Gastrocnemius medialis (tissue), 4 donors: ENCODE results near the gene S100A16. TPM values are rescaled to one million over a fixed set of nuclear protein-coding genes. Genes with fewer than 3 reads are reported as not detected.

Experiments used
- ATAC-seq, 2 donors: fragments of 150-250 bp; one replicate each; pipeline ENCODE4 v1.9.1; 2016
- DNase-seq, 2 donors: peaks; one replicate each; pipeline ENCODE4 v3.0.0-alpha.2; 2019
- H3K27ac ChIP-seq, 4 donors: fragments of 200-600 bp; sonication (generic); 1 replicate in 1 of 4; 2 replicates in 3 of 4; pipeline ENCODE4 v1.5.1; 2016 to 2018; ENCODE audit warnings: mild to moderate bottlenecking in 2 of 4, moderate library complexity in 1 of 4
- H3K27me3 ChIP-seq, 3 donors: fragments of 200-600 bp; sonication (generic) in 2 of 3; 1 replicate in 1 of 3; 2 replicates in 2 of 3; pipeline versions ENCODE4 v1.5.1 to v1.6.0; 2016 to 2019; ENCODE audit warnings: mild to moderate bottlenecking in 1 of 3, moderate library complexity in 1 of 3
- H3K36me3 ChIP-seq, 2 donors: fragments of 200-600 bp; sonication (generic) in 1 of 2; one replicate each; pipeline ENCODE4 v1.5.1; 2017 to 2018
- H3K4me1 ChIP-seq, 2 donors: fragments of 200-600 bp; sonication (generic) in 1 of 2; one replicate each; pipeline ENCODE4 v1.5.1; 2016 to 2017; ENCODE audit warnings: mild to moderate bottlenecking in 2 of 2
- H3K4me3 ChIP-seq, 4 donors: fragments of 200-600 bp; sonication (generic) in 3 of 4; 1 replicate in 1 of 4; 2 replicates in 3 of 4; pipeline ENCODE4 v1.5.1; 2016 to 2019; ENCODE audit warnings: mild to moderate bottlenecking in 2 of 4
- H3K9me3 ChIP-seq, 3 donors: fragments of 200-600 bp; sonication (generic) in 2 of 3; 1 replicate in 1 of 3; 2 replicates in 2 of 3; pipeline ENCODE4 v1.5.1; 2016 to 2019
- POLR2A ChIP-seq, 2 donors: fragments of 450-650 bp; IDR thresholded peaks; one replicate each; pipeline ENCODE4 v1.6.1; 2017; ENCODE audit warnings: antibody characterized with exemption in 2 of 2, mild to moderate bottlenecking in 2 of 2, moderate library complexity in 2 of 2
- in situ Hi-C, 4 donors: fragments of 200-750 bp; cut with MboI; loops; one replicate each; pipeline versions ENCODE4 v1.15.0 to v1.8.0; 2017; ENCODE audit warnings: low sequenced_read_pairs in 4 of 4
- intact Hi-C: fragments of 100-400 bp; cut with DNase I; formaldehyde crosslinking; loops from one replicate; pipeline ENCODE4 v1.15.1; 2023; ENCODE audit warnings: low total_unique reads
- total RNA-seq, 4 donors: library from RNA; depleted of rRNA; stranded (reverse); fragments of >200 nt; gene quantifications; one replicate each; pipeline versions ENCODE4 v1.1.0 to v1.2.3, GENCODE V29; 2016
- TF ChIP-seq, protein P1 (sequence below), 5 experiments: fragments of 450-650 bp in 3 of 5; fragments of 200-600 bp in 2 of 5; sonication (generic) in 2 of 5; IDR thresholded peaks in 4 of 5; conservative IDR thresholded peaks in 1 of 5; 1 replicate in 4 of 5; 2 replicates in 1 of 5; pipeline ENCODE4 v1.5.1; 2016 to 2019; ENCODE audit warnings: antibody characterized with exemption in 5 of 5, mild to moderate bottlenecking in 3 of 5, moderate library complexity in 3 of 5

The S100A16 gene
- total RNA-seq, 4 donors from 2014 or later = 21.5 to 52.1 (median 40.7) TPM

DNA sequence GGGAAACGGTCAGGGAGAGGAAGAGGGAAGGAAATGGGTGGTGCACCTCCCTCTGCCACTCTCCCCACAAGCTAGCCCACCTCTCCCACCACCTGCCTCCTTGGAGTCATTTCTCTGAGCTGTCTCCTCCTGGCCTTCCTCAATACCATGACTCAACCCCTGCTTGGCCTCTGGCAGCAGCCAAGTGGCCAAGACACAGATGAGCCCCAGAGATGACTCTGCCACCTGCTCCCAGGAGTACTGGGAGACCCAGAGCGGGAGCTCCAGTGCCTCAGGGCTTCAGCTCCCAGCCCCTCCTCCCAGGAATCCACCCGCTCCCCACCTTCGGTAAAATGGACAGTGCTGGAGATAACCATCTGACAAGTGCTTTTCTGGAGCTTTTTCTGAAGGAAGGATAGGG is 2.6 kb downstream of the S100A16 start:
- Histone ChIP-seq H3K27ac (peak overlapping the region; percentile 82 to 88 (median 84)), H3K27me3 (no peaks in the 10 kb centered on the region), H3K4me3 (no peak overlapping the region), H3K9me3 (no peaks in the 10 kb centered on the region), H3K4me1 (peaks cover 21 to 25% of the 10 kb centered on the region in 2 donors), H3K36me3 (peaks cover 0 to 14% of the 10 kb centered on the region in 2 donors)
- in situ Hi-C loops = no loop called here
- intact Hi-C loops = loop anchor here (5.0 kb wide), 1 partner anchor 787 kb away; no protein-coding TSS in a partner anchor
- ATAC-seq = peak in 1 of 2 donors; percentile 36
- no peak for DNase-seq
- no peak for TF ChIP-seq POLR2A (IDR thresholded peaks at IDR 0.05)
- TF ChIP-seq, protein P1, sequence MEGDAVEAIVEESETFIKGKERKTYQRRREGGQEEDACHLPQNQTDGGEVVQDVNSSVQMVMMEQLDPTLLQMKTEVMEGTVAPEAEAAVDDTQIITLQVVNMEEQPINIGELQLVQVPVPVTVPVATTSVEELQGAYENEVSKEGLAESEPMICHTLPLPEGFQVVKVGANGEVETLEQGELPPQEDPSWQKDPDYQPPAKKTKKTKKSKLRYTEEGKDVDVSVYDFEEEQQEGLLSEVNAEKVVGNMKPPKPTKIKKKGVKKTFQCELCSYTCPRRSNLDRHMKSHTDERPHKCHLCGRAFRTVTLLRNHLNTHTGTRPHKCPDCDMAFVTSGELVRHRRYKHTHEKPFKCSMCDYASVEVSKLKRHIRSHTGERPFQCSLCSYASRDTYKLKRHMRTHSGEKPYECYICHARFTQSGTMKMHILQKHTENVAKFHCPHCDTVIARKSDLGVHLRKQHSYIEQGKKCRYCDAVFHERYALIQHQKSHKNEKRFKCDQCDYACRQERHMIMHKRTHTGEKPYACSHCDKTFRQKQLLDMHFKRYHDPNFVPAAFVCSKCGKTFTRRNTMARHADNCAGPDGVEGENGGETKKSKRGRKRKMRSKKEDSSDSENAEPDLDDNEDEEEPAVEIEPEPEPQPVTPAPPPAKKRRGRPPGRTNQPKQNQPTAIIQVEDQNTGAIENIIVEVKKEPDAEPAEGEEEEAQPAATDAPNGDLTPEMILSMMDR (IDR thresholded peaks at IDR 0.05 in 4 of 5, conservative IDR thresholded peaks at IDR 0.05 in 1 of 5) = no peak

DNA sequence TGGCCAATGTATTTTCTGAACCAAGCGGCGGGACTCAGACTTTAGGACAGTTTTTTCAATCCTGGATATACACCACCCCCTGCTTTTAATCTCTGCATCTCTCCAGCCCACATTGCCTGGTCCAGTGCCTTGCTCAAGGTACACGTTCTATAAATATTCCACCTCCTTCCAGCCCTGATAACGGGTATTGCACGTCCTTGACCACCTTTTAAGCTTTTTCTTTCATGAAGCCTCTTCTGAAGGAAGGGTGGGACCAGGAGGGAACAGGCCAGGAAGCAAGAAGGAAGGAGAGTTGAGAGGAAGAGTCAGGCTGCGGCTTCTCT is 3.4 kb downstream of the S100A16 start:
- Histone ChIP-seq H3K36me3 (peaks cover 0 to 14% of the 10 kb centered on the region in 2 donors), H3K4me1 (peaks cover 21 to 25% of the 10 kb centered on the region in 2 donors), H3K27me3 (no peaks in the 10 kb centered on the region), H3K27ac (peak overlapping the region; percentile 82 to 88 (median 84)), H3K4me3 (peak overlapping the region in 1 of 4 donors; percentile 51), H3K9me3 (no peaks in the 10 kb centered on the region)
- ATAC-seq = no peak
- no peak for DNase-seq
- intact Hi-C loops = no loop called here
- no peak for TF ChIP-seq POLR2A (IDR thresholded peaks at IDR 0.05)
- TF ChIP-seq, protein P1 (IDR thresholded peaks at IDR 0.05 in 4 of 5, conservative IDR thresholded peaks at IDR 0.05 in 1 of 5) = no peak
- in situ Hi-C loops = no loop called here

DNA sequence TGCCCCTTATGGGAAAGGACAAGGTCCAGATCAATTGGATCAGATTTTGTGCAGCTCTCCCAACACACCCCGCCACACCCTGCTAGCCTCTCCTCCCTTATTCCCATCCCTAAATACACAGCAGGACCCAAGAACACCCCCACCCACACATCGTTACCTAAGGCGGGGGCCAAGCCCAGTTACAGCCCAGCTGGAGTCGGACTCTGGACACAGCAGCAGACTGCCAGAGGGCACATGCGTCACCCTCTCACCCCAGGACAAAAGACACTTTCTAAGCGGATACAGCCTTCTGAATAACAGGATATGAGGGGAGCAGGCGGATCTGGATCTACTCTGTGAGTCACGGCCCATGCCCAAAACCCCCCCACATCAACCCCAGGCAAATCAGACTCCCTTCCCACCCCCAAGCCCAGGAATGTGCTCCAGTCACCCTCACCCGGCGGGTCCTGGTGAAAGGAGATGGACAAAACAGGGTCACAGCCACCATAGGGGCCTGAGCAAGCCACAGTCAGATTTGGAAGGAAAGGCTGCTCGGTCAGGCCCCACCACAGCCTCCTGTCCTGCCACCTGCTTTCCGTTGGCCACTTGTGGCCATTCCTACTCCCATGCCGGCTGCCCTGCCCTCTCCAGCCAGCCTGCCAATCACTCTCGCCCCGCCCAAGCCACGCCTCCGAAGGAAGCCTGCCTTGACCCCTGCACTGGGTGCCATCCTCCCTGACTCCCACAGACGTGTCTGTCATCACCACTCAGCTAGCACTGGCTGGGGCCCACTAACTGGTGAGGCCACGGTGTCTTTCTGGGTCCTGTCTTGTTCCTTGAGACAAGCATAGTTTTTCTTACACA is 4.0 kb downstream of the S100A16 start:
- in situ Hi-C loops = no loop called here
- intact Hi-C loops = no loop called here
- TF ChIP-seq, protein P1 (IDR thresholded peaks at IDR 0.05 in 4 of 5, conservative IDR thresholded peaks at IDR 0.05 in 1 of 5) = no peak
- TF ChIP-seq POLR2A (IDR thresholded peaks at IDR 0.05) = peak; percentile 45 to 74
- Histone ChIP-seq H3K4me1 (peaks cover 21 to 25% of the 10 kb centered on the region in 2 donors), H3K27me3 (no peaks in the 10 kb centered on the region), H3K4me3 (peak overlapping the region; percentile 43 to 51 (median 45)), H3K27ac (peak overlapping the region; percentile 82 to 88 (median 84)), H3K9me3 (no peaks in the 10 kb centered on the region), H3K36me3 (peaks cover 0 to 14% of the 10 kb centered on the region in 2 donors)
- ATAC-seq (peak; percentile 61 to 71), DNase-seq (peak; percentile 46 to 79)

DNA sequence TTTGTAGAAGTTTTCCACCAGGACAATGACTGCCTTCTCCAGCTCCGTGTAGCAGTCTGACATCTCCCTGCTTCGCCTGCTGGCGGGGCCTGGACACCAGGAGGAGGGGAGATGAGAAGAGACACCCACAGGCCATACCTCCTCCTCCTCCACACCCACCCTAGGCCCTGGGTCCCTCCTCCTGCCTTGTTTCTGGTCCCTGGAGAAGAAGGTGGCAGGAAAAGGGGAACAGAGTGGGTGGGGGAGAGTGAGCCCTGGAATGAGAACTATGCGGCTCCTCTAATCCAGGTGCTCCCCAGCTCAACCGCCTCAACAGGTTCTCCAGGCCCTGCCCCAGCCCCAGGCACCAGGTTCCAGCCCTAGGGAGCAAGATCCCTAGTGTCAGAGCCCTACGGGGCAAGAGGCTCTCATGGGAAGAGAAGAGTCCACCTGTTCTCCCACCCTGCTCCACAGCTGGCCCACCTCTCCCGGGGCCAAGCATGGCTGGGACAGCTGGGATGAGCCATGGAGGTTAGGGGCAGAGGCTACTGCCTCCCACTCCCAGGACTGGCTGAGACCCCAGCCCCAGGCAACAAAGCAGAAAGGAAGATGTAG is 4.8 kb downstream of the S100A16 start:
- DNase-seq (no peak), ATAC-seq (no peak)
- intact Hi-C loops = no loop called here
- TF ChIP-seq, protein P1 (IDR thresholded peaks at IDR 0.05 in 4 of 5, conservative IDR thresholded peaks at IDR 0.05 in 1 of 5) = no peak
- no peak for TF ChIP-seq POLR2A (IDR thresholded peaks at IDR 0.05)
- Histone ChIP-seq H3K27me3 (no peaks in the 10 kb centered on the region), H3K4me3 (peak overlapping the region; percentile 43 to 51 (median 45)), H3K4me1 (peaks cover 21 to 23% of the 10 kb centered on the region in 2 donors), H3K27ac (peak overlapping the region; percentile 82 to 88 (median 84)), H3K36me3 (peaks cover 0 to 14% of the 10 kb centered on the region in 2 donors), H3K9me3 (no peaks in the 10 kb centered on the region)
- in situ Hi-C loops = no loop called here
